Measurements from ENCODE around the gene PHACTR1. TPM values are rescaled to one million over a fixed set of nuclear protein-coding genes. Genes with fewer than 3 reads are reported as not detected.

PHACTR1 gene
- total and polyA plus RNA-seq, 4 donors, result 0.31 to 1.5 (median 0.79) TPM

DNA sequence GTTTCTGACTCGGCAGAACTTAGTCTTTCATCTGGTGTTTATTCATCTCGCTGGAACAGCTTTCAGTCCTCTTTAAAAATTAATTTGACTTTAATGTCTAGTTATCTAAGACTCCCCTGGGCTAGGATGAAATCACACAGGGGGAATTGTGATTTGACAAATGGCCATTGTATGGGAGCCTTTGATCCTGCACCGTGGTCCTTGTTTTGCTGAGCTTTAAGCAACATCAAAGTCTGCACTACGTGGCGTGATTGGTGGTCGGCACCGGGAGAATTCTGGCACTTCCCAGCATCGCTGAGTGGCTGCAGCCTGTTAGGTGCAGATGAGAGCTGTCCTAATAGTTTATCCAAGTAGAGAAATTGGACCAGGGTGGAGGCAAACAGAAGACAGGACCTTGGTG is 464.8 kb downstream of the PHACTR1 start:
- no peak overlapping the region for H3K9ac ChIP-seq (ENCODE audit: low read depth in 1 of 2, low read length in 2 of 2)
- no peaks in the 10 kb centered on the region for H3K9me3 ChIP-seq (ENCODE audit: control insufficient read depth in 4 of 4, low read length in 3 of 4)
- 57% methylated on average over 8 of the region's 8 CpGs for WGBS
- no peak for DNase-seq (ENCODE audit: low spot score)
- H3K36me3 ChIP-seq (ENCODE audit: control insufficient read depth in 4 of 4, insufficient read depth in 3 of 4, low read depth in 1 of 4, low read length in 3 of 4), result no peaks in the 10 kb centered on the region
- H3K4me3 ChIP-seq (ENCODE audit: low read depth in 1 of 3, low read length in 3 of 3), result no peak overlapping the region
- H3K4me1 ChIP-seq (ENCODE audit: control insufficient read depth in 4 of 4, insufficient read depth in 4 of 4, low read length in 3 of 4), result no peaks in the 10 kb centered on the region
- H3K27ac ChIP-seq (ENCODE audit: low read depth in 1 of 2, low read length in 2 of 2), result no peak overlapping the region
- TF ChIP-seq HNF4A (conservative IDR thresholded peaks at IDR 0.05), result no peak
- no peak for TF ChIP-seq SP1 (IDR thresholded peaks at IDR 0.05)
- TF ChIP-seq GABPA (IDR thresholded peaks at IDR 0.05 in 1 of 2, conservative IDR thresholded peaks at IDR 0.05 in 1 of 2), result no peak
- TF ChIP-seq, protein P1, sequence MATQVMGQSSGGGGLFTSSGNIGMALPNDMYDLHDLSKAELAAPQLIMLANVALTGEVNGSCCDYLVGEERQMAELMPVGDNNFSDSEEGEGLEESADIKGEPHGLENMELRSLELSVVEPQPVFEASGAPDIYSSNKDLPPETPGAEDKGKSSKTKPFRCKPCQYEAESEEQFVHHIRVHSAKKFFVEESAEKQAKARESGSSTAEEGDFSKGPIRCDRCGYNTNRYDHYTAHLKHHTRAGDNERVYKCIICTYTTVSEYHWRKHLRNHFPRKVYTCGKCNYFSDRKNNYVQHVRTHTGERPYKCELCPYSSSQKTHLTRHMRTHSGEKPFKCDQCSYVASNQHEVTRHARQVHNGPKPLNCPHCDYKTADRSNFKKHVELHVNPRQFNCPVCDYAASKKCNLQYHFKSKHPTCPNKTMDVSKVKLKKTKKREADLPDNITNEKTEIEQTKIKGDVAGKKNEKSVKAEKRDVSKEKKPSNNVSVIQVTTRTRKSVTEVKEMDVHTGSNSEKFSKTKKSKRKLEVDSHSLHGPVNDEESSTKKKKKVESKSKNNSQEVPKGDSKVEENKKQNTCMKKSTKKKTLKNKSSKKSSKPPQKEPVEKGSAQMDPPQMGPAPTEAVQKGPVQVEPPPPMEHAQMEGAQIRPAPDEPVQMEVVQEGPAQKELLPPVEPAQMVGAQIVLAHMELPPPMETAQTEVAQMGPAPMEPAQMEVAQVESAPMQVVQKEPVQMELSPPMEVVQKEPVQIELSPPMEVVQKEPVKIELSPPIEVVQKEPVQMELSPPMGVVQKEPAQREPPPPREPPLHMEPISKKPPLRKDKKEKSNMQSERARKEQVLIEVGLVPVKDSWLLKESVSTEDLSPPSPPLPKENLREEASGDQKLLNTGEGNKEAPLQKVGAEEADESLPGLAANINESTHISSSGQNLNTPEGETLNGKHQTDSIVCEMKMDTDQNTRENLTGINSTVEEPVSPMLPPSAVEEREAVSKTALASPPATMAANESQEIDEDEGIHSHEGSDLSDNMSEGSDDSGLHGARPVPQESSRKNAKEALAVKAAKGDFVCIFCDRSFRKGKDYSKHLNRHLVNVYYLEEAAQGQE (IDR thresholded peaks at IDR 0.05), result no peak
- TF ChIP-seq, protein P2, sequence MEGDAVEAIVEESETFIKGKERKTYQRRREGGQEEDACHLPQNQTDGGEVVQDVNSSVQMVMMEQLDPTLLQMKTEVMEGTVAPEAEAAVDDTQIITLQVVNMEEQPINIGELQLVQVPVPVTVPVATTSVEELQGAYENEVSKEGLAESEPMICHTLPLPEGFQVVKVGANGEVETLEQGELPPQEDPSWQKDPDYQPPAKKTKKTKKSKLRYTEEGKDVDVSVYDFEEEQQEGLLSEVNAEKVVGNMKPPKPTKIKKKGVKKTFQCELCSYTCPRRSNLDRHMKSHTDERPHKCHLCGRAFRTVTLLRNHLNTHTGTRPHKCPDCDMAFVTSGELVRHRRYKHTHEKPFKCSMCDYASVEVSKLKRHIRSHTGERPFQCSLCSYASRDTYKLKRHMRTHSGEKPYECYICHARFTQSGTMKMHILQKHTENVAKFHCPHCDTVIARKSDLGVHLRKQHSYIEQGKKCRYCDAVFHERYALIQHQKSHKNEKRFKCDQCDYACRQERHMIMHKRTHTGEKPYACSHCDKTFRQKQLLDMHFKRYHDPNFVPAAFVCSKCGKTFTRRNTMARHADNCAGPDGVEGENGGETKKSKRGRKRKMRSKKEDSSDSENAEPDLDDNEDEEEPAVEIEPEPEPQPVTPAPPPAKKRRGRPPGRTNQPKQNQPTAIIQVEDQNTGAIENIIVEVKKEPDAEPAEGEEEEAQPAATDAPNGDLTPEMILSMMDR (IDR thresholded peaks at IDR 0.05; ENCODE audit: low read depth, low read length, missing input control), result no peak
- no peak for TF ChIP-seq EGR1 (IDR thresholded peaks at IDR 0.05; ENCODE audit: low read depth in 2 of 2)
- TF ChIP-seq NR2F2 (IDR thresholded peaks at IDR 0.05), result no peak
- H3K27me3 ChIP-seq (ENCODE audit: control insufficient read depth in 4 of 4, insufficient read depth in 4 of 4, low read length in 3 of 4), result peaks cover 0 to 2% (median 0%) of the 10 kb centered on the region in 4 donors

DNA sequence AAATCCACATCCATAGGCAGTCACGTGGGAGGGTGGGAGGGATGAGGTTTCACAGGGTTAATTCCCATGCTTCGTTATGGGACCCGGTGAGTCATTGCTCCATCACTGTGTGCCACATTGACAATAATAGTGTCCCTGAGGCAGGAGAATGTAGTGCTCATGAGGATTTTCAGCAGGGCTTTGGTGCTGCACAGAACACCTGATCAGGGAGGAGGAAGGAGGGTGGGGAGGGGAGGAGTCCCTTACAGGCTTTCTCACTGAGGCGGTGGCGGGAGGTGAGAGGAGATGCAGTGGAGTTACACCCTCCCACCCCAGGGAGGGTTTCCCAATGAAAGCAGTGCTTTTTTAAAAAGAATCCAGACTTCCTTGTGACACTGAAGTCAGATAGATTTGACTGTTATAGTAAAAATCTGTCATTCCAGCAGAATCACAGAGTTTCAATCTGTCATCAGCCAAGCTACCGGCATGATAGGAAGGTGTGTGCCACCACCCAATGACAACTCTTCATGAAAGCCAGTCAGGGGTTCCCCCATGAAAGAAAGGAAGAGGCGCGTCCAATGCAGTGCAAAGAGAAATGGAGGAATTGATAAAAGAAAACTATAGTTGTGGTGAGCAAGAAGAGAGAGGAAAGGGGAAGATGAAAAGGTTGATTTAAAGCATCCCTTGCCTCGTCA is 467.0 kb downstream of the PHACTR1 start:
- Histone ChIP-seq H3K9ac (ENCODE audit: low read depth in 1 of 2, low read length in 2 of 2) (no peak overlapping the region), H3K9me3 (ENCODE audit: control insufficient read depth in 4 of 4, low read length in 3 of 4) (no peaks in the 10 kb centered on the region), H3K27ac (ENCODE audit: low read depth in 1 of 2, low read length in 2 of 2) (no peak overlapping the region), H3K27me3 (ENCODE audit: control insufficient read depth in 4 of 4, insufficient read depth in 4 of 4, low read length in 3 of 4) (peaks cover 0 to 2% (median 0%) of the 10 kb centered on the region in 4 donors), H3K4me3 (ENCODE audit: low read depth in 1 of 3, low read length in 3 of 3) (no peak overlapping the region), H3K36me3 (ENCODE audit: control insufficient read depth in 4 of 4, insufficient read depth in 3 of 4, low read depth in 1 of 4, low read length in 3 of 4) (no peaks in the 10 kb centered on the region), H3K4me1 (ENCODE audit: control insufficient read depth in 4 of 4, insufficient read depth in 4 of 4, low read length in 3 of 4) (no peaks in the 10 kb centered on the region)
- WGBS, result 82% methylated on average over 9 of the region's 9 CpGs
- TF ChIP-seq SP1 (IDR thresholded peaks at IDR 0.05) (no peak), RAD21 (IDR thresholded peaks at IDR 0.05) (no peak)
- TF ChIP-seq, protein P3, sequence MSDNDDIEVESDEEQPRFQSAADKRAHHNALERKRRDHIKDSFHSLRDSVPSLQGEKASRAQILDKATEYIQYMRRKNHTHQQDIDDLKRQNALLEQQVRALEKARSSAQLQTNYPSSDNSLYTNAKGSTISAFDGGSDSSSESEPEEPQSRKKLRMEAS (IDR thresholded peaks at IDR 0.05), result no peak
- TF ChIP-seq, protein P4, sequence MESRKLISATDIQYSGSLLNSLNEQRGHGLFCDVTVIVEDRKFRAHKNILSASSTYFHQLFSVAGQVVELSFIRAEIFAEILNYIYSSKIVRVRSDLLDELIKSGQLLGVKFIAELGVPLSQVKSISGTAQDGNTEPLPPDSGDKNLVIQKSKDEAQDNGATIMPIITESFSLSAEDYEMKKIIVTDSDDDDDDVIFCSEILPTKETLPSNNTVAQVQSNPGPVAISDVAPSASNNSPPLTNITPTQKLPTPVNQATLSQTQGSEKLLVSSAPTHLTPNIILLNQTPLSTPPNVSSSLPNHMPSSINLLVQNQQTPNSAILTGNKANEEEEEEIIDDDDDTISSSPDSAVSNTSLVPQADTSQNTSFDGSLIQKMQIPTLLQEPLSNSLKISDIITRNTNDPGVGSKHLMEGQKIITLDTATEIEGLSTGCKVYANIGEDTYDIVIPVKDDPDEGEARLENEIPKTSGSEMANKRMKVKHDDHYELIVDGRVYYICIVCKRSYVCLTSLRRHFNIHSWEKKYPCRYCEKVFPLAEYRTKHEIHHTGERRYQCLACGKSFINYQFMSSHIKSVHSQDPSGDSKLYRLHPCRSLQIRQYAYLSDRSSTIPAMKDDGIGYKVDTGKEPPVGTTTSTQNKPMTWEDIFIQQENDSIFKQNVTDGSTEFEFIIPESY (IDR thresholded peaks at IDR 0.05), result no peak
- DNase-seq (ENCODE audit: low spot score), result no peak

Data from liver (tissue), 9 donors.